ENCODE measurements around the gene FIGN. TPM values are rescaled to one million over a fixed set of nuclear protein-coding genes. Genes with fewer than 3 reads are reported as not detected.

FIGN gene
- total and polyA plus RNA-seq, 2 of the 4 experiments (the other 2 are of a cell fraction), result 0.77 to 0.90 TPM

DNA sequence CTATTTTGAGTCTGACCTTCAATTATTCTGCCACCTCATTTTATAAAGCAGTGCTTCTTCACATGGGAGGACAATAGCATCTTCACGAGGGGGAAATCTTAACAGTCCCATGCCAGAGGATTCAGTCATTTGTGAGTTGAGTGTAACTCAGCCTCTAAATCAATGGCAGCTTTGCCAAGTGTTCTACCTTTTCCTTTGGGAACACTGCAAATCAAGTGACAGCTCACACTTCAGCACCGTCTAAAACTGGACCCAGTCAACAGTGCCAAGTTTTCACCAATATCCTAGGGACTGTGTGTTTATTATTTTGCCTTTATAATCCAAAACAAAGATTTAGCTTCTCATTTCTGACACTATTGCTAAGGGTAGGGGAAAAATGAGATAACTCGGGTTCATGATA, 133.6 kb downstream of the FIGN start:
- no TSS peak for BruUV-seq (replicated peaks)
- no peak overlapping the region for H2BK120ac ChIP-seq (ENCODE audit: low read depth, low read length)
- no peak for DNase-seq
- H3K23ac ChIP-seq (ENCODE audit: low read depth, low read length), result no peak overlapping the region
- no peak overlapping the region for H4K91ac ChIP-seq (ENCODE audit: insufficient read depth, low read depth, low read length)
- no peak overlapping the region for H3K9ac ChIP-seq (ENCODE audit: low read depth, low read length)
- H2BK15ac ChIP-seq (ENCODE audit: low read depth, low read length), result no peak overlapping the region
- H3K56ac ChIP-seq (ENCODE audit: extremely low read depth, insufficient read depth, low read length), result no peak overlapping the region
- H3K27me3 ChIP-seq (ENCODE audit: control insufficient read depth, insufficient read depth, low read length), result no peaks in the 10 kb centered on the region
- WGBS, 2 experiments (ENCODE audit: extremely low coverage in 2 of 2, insufficient read length in 1 of 2), result no CpG with 5 or more reads among the region's 3 CpGs
- H2BK5ac ChIP-seq (ENCODE audit: low read depth, low read length, poor library complexity, severe bottlenecking), result no peak overlapping the region
- peaks cover 3% of the 10 kb centered on the region for H3K4me1 ChIP-seq (ENCODE audit: control insufficient read depth, insufficient read depth, low read length)
- ATAC-seq (ENCODE audit: low read depth), result no peak
- no peak overlapping the region for H2BK20ac ChIP-seq (ENCODE audit: low read depth, low read length)
- CTCF ChIA-PET, result interaction anchor here (1.6 kb wide), 1 partner anchor 9 kb away, joined by 4 read pairs; no protein-coding TSS in a partner anchor
- H3K18ac ChIP-seq (ENCODE audit: low read depth, low read length), result no peak overlapping the region
- no peak overlapping the region for H2AFZ ChIP-seq (replicated peaks; ENCODE audit: low read length, poor library complexity)
- H3K9me3 ChIP-seq (ENCODE audit: control insufficient read depth, insufficient read depth, low read length), result no peaks in the 10 kb centered on the region
- no peak overlapping the region for H2AK9ac ChIP-seq (replicated peaks; ENCODE audit: low read depth, low read length, poor library complexity)
- H3K9me1 ChIP-seq (ENCODE audit: insufficient read depth, low read length), result peaks cover 7% of the 10 kb centered on the region; the same call in 1 of the 2 replicates
- intact Hi-C loops (cut with micrococcal nuclease), result loop anchor here (5.0 kb wide), 1 partner anchor 255 kb away; no protein-coding TSS in a partner anchor
- no peaks in the 10 kb centered on the region for H3K79me1 ChIP-seq (ENCODE audit: low read depth in 1 of 2, low read length in 2 of 2)
- POLR2A ChIA-PET (ENCODE audit: unreplicated experiment), result no interaction called here
- no peaks in the 10 kb centered on the region for H3K36me3 ChIP-seq (ENCODE audit: control insufficient read depth, insufficient read depth, low read length)
- in situ Hi-C loops (cut with MboI; ENCODE audit: low sequenced_read_pairs), result no loop called here
- no peak overlapping the region for H3K14ac ChIP-seq (replicated peaks; ENCODE audit: low read depth, low read length)
- no peak overlapping the region for H2AK5ac ChIP-seq (ENCODE audit: low read depth, low read length)
- dilution Hi-C loops (cut with HindIII; ENCODE audit: low sequenced_read_pairs, unreplicated experiment), result no loop called here
- no peak overlapping the region for H4K8ac ChIP-seq (ENCODE audit: low read depth in 2 of 2, low read length in 2 of 2)
- no peak overlapping the region for H3K27ac ChIP-seq (ENCODE audit: insufficient read depth, low read length)
- no peak overlapping the region for H4K5ac ChIP-seq (ENCODE audit: low read depth, low read length)
- TF ChIP-seq MAZ (IDR thresholded peaks at IDR 0.05; ENCODE audit: borderline replicate concordance, low read depth, low read length), result no peak
- no peak for TF ChIP-seq NFE2L2 (IDR thresholded peaks at IDR 0.05; ENCODE audit: low read depth, low read length)
- TF ChIP-seq, protein P1, sequence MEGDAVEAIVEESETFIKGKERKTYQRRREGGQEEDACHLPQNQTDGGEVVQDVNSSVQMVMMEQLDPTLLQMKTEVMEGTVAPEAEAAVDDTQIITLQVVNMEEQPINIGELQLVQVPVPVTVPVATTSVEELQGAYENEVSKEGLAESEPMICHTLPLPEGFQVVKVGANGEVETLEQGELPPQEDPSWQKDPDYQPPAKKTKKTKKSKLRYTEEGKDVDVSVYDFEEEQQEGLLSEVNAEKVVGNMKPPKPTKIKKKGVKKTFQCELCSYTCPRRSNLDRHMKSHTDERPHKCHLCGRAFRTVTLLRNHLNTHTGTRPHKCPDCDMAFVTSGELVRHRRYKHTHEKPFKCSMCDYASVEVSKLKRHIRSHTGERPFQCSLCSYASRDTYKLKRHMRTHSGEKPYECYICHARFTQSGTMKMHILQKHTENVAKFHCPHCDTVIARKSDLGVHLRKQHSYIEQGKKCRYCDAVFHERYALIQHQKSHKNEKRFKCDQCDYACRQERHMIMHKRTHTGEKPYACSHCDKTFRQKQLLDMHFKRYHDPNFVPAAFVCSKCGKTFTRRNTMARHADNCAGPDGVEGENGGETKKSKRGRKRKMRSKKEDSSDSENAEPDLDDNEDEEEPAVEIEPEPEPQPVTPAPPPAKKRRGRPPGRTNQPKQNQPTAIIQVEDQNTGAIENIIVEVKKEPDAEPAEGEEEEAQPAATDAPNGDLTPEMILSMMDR (conservative IDR thresholded peaks at IDR 0.05; ENCODE audit: low read depth, low read length), result no peak
- TF ChIP-seq RAD21 (IDR thresholded peaks at IDR 0.05; ENCODE audit: low read length), result no peak
- no peak for TF ChIP-seq FOS (IDR thresholded peaks at IDR 0.05; ENCODE audit: low read depth, low read length)
- no peak for TF ChIP-seq CEBPB (IDR thresholded peaks at IDR 0.05; ENCODE audit: low read depth, low read length)
- no peak for TF ChIP-seq CHD1 (IDR thresholded peaks at IDR 0.05; ENCODE audit: low read depth, low read length)
- no peak for TF ChIP-seq RFX5 (IDR thresholded peaks at IDR 0.05; ENCODE audit: low read depth, low read length)
- no peak for TF ChIP-seq SMC3 (IDR thresholded peaks at IDR 0.05; ENCODE audit: low read depth, low read length)
- no peak for TF ChIP-seq MXI1 (IDR thresholded peaks at IDR 0.05; ENCODE audit: borderline replicate concordance, low read depth, low read length)
- H3K4ac ChIP-seq (ENCODE audit: low read depth, low read length), result no peak overlapping the region
- no peaks in the 10 kb centered on the region; the same call in 1 of the 2 replicates for H4K20me1 ChIP-seq (ENCODE audit: insufficient read depth, low read length)
- no peak overlapping the region for H3K4me2 ChIP-seq (ENCODE audit: low read depth, low read length)
- no peak overlapping the region for H3K4me3 ChIP-seq (ENCODE audit: insufficient read depth, low read depth, low read length)

Data from IMR-90 (cell line).